Cerebellar cortex (tissue), 1 donor: ENCODE measurements around the gene ZNF440.
"Not testable (repeated sequence)": the region's sequence is repeated elsewhere in the genome, so short reads cannot be mapped to it uniquely, and the experiment has no call there.

Source experiments
- DNase-seq: peaks from one replicate; pipeline ENCODE4 v3.0.0-alpha.2; 2015; ENCODE audit warnings: low spot score

ZNF440 gene

DNA sequence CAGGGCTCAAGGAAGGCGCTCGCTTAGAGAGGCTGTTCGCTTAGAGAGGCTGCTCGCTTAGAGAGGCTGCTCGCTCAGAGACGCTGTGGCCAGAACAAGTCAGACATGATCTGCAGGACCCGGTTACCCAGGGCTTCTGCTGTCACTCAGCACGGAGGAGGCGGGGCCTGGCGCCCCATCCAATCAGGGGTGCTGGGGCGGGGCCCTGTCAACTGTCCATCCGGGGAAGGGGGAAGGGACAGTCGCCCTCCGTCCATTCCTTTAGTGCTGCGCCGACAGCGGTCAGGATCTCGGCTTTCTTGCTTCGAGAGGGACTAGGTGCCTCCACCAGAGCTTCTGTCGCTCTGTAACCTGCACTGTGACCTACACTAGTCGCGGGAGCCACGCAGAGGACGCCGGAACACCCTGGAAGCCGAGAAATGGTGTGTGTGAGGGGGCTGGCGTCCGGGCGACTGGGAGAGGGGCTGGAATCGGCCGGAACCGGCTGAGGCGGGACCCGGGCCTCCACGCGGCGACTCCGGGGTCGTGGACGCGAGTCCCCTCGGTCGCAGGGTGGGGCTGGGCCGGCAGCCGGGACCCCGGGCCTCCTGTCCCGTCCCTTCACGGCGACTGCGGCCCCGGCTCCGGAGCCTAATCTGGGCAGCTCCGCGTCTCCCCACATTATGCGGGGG, at the start of gene ZNF440:
ZNF440 (plus strand) TSS at position 245 of the 671 bp plus-strand sequence; CDS start at position 420, 175 bp downstream.
- peak; percentile 98 for DNase-seq

DNA sequence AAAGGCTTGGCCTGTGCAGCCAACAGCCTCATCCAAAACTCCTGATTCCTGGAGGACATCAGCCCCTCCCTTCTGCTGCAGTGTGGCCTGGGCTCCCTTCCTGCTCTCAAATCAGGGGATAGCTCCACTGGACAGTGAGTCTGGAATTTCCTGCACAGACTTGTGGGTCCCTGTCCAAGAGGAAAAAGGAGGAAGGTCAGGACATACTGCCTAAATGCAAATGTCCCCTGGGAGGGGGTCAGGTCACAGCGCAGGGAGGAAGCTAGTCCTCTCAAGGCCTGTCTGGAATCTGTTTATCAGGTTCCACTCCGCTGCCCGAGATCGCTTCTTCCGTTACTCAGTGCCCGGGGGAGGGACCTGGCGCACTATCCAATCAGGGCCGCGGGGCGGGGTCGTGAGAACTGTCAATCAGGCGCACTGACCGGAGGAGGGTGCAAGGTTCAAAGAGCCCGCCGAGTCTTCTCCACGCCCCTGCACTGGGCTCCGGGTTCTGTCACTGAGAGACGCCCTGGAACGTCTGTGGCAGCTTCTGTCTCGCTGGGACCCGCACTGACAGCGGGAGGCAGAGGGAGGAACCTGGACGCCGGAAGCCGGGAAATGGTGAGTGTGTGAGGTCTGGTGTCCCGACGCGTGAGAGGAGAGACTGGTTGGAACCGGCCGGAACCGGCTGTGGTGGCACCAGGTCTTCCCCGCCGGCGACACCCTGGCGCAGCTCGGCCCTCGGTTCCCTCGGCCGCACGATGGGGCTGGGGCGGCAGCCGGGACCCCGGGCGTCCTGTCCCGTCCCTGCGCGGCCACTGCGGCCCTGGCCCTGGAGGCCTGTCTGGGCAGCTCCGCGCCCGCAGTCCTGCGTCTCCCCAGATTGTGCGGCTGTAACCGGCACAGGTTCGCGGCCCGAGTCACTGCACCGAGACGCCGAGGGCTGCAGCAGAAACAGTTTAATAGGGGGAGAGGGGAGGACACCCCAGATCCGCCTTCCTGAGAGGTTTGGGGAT, 47.2 kb upstream of the ZNF440 start, which contains the start of gene ZNF441:
ZNF441 (plus strand) TSS at position 404 of the 995 bp plus-strand sequence; CDS start at position 598, 194 bp downstream.
- DNase-seq: peak; percentile 95

DNA sequence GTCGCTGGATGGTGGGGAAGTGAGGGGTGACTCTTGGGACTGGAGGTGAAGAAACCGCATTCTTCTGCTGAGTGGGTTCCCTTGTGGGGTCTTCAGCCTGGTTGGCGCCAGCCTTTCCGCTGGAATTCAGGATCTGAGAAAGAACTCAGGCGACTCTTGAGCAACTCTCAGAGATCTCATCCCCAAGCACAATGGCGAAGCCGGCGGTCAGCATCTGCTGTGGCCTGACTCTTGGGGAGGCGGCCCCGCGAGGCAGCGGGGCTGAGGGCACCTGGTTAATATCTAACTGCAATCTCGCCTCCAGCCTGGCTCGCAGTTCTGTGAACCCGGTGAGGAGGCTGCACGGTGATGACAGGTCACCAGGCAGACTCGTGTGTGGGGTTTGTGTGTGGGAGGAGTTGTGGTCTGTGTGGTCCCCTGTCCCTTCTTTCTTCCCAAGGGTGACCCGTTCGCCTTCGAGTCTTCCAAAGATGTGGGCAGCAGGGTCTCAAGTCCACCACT, 46.4 kb upstream of the ZNF440 start:
- peak; percentile 7 for DNase-seq

DNA sequence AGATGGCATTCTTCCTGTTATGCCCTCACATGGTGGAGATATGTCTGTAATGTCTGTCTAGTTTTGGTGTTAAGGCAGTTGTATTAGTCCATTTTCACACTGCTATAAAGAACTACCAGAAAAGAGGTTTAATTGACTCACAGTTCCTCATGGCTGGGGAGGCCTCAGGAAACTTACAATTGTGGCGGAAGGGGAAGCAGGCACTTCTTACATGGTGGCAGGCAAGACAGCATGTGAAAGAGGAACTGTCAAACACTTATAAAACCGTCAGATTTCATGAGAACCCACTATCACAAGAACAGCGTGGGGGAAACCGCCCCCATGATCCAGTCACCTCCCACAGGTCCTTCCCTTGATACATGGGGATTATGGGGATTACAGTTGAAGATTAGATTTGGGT, 44.1 kb upstream of the ZNF440 start:
- DNase-seq: no peak

DNA sequence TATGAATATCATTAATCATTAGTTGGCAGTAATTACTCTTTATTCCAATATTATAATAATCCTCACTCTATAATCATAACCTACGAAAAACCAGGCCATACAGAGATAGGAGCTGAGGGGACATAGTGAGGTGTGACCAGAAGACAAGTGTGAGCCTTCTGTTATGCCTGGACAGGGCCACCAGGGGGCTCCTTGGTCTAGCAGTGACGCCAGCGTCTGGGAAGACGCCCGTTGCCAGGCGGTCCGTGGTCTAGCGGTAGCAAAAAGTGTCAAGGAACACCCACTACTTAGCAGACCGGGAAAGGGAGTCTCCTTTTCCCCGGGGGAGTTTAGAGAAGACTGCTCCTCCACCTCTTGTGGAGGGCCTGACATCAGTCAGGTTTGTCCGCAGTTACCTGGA, 42.6 kb upstream of the ZNF440 start:
- not testable (repeated sequence) for DNase-seq

DNA sequence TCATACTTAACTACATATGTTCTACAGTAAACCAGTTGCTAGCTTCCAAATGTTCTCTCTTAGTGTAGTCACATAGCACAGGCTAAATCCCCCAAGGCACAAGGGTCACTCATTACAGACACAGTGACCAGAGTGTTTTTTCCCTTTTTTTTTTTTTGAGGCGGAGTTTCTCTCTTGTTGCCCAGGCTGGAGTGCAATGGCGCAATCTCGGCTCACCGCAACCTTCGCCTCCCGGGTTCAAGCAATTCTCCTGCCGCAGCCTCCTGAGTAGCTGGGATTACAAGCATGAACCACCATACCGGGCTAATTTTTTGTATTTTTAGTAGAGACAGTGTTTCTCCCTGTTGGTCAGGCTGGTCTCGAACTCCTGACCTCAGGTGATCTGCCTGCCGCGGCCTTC, 37.4 kb upstream of the ZNF440 start:
- not testable (repeated sequence) for DNase-seq

DNA sequence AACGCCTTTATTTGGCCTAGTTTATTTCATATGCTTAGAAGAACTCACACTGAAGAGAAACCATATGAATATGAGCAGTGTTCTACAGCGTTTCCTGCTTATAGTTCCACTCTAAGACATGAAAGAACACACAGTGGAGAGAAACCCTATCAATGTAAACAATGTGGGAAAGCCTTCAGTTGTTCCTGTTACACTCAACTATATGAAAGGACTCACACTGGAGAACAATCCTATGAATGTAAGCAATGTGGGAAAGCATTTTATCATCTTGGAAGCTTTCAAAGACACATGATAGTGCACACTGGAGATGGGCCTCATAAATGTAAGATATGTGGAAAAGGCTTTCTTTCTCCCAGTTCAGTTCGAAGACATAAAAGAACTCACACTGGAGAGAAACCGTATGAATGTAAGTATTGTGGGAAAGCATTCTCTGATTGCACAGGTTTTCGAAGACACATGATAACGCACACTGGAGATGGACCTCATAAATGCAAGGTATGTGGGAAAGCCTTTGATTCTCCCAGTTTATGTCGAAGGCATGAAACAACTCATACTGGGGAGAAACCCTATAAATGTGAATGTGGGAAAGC, 33.5 kb upstream of the ZNF440 start:
- DNase-seq: no peak

DNA sequence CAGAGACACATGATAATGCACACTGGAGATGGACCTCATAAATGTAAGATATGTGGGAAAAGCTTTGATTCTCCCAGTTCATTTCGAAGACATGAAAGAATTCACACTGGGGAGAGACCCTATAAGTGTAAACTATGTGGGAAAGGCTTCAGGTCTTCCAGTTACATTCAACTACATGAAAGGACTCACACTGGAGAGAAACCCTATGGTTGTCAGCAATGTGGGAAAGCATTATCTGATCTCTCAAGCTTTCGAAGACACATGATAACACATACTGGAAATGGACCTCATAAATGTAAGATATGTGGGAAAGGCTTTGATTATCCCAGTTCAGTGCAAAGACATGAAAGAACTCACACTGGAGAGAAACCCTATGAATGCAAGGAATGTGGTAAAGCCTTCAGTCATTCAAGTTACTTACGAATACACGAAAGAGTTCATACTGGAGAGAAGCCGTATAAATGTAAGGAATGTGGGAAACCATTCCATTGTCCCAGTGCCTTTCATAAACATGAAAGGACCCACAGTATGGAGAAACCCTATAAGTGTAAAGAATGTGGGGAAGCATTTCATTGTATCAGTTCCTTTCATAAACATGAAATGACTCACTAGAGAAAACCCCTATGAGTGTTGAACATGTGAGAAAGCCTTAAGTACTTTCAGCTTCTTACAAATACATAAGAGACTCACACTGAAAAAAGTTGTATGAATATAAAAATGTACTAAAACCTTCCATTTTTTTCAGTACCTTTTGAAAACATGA, 32.6 kb upstream of the ZNF440 start:
- DNase-seq: no peak

DNA sequence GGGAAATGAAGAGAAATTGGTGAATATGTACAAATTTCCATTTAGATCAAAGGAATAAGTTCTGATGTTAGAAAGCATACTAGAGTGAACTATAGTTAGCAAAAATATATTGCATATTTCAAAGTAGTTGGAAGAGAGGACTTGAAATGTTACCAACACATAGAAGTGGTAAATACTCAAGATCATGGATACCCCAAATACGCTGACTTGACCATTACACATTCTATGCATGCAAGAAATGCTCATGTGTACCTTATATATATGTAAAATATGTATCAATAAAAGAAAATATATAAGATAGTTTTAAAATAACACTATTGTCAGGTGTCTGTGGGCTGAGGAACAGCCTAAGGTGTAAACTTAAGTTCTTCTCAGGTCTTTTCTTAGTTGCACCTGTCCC, 30.3 kb upstream of the ZNF440 start:
- DNase-seq: no peak

DNA sequence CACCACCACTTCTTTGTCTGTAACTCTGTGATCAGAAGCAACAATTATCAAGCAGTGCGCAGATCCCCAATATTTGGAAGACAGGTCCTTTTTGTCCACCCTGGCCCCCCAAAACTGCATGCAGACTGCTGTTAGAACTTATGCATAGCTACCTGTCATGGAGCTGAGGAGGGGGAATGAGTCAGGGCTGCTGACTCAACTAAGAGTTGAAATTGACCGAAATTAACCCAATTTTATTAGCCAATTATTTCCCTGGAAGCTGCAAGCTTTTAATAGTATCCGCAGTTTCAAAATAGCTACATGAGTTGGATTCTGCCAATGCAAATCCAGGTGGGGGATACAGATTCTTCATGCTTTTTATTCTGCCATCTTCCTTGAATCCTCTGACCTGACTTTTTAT, 29.7 kb upstream of the ZNF440 start:
- DNase-seq: no peak

DNA sequence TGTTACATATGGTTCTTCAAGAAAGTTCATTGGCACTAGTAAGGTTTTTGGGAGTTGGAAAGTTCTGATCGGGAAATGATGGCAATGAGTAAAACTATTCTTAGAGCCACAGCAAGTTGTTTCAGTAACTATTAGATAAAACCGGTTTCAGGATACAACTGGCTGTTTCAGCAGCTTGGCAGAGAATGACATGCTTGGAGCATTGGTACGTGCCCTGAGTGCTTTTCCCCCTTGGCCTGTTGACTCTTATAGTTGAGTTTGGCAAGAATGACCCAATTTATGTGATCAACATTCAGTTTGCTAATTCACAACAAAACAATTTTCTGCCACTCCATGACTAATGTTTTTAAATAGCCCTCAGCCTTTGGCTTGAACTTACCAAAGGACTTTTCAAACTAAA, 26.5 kb upstream of the ZNF440 start:
- no peak for DNase-seq

DNA sequence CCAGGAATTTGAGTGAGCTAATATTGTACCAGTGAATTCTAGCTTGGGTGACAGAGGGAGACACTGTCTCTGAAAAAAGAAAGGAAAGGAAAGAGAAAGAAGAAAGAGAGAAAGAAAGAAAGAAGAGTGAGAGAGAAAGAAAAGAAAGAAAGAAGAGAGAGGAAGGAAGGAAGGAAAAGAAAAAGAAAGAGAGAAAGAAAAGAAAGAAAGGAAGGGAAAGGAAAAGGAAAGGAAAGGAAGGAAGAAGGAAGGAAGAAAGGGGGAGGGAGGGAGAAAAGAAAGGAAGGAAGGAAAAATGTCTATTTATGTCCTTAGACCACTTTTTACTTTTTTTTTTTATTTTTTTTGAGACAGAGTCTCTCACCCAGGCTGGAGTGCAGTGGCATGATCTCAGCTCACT, 21.1 kb upstream of the ZNF440 start:
- no peak for DNase-seq

DNA sequence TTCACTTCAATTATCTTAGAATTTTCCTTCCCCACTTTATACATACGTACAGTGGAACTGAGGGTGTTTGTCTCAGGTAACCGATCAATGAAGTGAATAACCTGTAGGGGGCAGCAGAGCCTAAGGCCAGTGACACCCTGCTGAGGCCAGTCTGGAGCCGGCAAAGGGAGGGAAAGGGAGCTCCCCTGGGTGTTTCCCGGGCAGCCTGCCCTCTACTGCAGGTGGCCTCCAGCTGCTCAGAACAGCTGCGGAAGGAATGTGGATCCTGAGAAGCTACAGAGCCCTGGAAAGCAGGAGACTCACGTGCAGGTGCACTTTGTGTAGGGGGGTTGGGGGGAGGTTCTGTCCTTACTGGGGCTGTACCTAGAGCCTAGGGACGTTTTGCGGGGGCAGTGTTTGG, 16.6 kb upstream of the ZNF440 start:
- DNase-seq: peak; percentile 84

DNA sequence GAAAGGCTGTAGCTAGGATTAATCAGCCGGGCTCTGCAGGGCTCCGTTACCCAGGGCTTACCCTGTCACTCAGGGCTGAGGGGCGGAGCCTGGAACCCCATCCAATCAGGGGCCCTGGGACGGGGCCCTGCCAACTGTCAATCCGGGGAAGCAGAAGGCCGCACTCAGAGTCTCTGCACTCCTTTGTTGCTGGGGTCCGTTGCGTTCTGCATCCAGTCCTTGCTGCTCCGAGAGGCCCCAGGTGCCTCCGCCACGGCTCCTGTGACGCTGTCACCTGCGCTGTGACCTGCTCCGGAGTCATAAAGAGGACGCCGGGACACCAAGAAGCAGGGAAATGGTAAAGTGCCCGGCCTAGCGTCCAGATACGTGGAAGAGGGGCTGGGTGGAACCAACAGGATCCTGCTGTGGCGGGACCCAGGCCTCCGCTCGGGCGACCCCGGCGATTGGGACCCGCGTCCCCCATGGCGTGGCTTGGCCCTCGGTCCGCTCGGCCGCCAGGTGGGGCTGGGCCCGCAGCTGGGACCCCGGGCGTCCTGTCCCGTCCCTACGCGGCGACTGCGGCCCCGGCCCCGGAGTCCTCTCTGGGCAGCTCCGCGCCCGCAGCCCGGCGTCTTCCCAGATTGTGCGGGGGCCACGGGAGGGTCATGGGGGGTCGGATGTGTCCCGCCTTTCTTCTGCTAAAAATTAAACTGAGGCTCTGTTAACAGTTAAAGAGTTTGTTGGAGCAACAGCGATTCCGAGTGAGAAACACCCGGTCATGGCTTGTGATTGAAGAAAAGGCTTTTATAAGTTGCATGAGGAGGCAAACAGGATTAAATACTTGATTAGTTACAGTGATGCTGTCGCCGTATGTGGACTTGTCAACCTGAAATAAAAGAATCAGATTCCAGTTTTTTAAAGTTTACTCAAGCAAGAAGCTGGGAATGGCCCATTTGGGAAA, 15.4 kb upstream of the ZNF440 start, which contains the start of gene ZNF491:
ZNF491 (plus strand) TSS at position 133 of the 940 bp plus-strand sequence. CDS start 7,431 bp downstream, outside the sequence.
- peak; percentile 93 for DNase-seq

DNA sequence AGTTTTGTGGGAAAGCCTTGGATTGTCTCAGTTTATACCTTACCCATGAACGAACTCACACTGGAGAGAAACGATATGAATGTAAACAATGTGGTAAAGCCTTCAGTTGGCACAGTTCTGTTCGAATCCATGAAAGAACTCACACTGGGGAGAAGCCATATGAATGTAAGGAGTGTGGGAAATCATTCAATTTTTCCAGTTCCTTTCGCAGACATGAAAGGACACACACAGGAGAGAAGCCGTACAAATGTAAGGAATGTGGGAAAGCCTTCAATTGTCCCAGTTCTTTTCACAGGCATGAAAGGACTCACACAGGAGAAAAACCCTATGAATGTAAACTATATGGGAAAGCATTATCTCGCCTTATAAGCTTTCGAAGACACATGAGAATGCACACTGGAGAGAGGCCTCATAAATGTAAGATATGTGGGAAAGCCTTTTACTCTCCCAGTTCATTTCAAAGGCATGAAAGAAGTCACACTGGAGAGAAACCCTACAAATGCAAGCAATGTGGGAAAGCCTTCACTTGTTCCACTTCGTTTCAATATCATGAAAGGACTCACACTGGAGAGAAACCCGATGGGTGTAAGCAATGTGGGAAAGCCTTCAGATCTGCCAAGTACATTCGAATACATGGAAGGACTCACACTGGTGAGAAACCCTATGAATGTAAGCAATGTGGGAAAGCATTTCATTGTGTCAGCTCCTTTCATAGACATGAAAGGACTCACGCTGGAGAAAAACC, 7.5 kb upstream of the ZNF440 start:
- no peak for DNase-seq

DNA sequence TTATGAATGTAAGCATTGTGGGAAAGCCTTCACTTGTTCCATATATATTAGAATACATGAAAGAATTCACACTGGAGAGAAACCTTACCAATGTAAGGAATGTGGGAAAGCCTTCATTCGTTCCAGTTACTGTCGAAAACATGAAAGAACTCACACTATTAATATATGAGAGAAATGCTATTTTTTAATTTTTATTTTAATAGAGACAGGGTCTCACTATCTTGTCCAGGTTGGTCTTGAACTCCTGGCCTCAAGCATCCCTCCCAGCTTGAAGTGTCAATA, 7.0 kb upstream of the ZNF440 start:
- DNase-seq: no peak

DNA sequence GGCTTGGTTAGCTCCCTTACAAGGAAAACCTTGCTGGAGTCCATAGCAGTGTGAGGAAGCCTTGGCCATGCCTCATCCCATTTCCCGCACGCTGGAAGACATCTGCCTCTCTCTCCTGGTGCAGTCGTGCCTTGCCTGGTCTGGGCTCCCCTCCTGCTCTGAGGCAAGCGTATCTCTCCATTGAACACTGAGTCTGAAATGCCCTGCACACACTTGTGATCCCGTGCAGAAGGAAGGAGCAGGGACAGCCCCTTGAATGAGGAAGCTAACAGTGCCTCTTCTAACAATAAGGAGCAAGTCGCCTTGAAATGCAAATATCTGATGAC, 407 bp upstream of the ZNF440 start:
- DNase-seq: no peak

DNA sequence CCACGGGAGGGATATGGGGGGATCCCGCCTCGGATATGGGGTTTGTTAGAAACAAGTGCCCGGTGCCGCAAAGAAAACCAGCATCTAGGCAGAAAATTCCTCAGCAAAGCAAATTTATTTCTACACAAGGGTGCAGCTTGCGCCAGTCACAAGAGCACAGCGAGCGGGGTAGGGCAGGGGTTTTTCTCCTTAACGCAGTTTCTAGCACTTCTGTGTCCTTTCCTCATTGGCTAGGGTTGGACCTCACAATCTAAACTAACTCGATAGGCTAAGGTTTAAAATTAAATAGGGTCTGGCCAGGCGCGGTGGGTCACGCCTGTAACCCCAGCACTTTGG, 595 bp downstream of the ZNF440 start:
- peak; percentile 31 for DNase-seq

DNA sequence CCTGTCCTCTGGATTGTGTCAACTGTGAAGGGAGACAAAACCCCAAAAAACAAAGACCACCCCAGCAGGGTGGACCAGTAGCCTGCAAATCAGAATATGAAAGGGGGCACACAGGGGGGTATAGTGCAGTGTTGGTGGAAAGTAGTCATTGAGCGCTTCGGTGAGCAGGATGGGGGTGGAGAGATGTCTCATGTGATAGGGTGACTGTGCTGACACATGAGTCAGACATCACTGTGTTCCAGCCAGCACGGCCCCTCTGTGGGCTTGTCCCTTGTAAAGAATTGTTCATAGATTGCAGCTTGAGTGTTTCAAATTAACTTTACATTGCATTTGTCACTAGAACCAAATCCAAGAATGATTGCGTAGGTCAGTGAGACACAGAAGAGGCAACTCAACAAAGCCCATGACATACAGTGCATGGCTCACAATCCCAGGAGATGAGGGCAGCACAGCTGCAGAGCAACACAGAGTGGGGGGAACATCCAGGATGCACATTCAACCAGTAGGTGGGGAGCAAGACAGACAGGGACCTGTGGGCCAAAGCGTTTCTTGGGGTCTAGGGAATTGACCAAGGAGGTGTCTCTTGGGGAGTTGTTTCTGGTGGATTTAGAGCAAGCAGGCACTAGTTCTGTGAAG, 7.5 kb downstream of the ZNF440 start:
- DNase-seq: no peak
